22Rv1 (cell line): ENCODE results near the gene FGF18.

ENCODE experiments used
- H3K27ac ChIP-seq: fragments of 450-650 bp; 2 replicates; pipeline ENCODE4 v1.5.1; 2017
- ZFX ChIP-seq: fragments of 450-650 bp; IDR thresholded peaks from 2 replicates; pipeline ENCODE4 v1.6.1; 2017; ENCODE audit warnings: antibody characterized with exemption, borderline replicate concordance
- TF ChIP-seq, protein P1 (sequence below): fragments of 450-650 bp; IDR thresholded peaks from 2 replicates; pipeline ENCODE4 v1.5.1; 2017; ENCODE audit warnings: mild to moderate bottlenecking

Gene FGF18

DNA sequence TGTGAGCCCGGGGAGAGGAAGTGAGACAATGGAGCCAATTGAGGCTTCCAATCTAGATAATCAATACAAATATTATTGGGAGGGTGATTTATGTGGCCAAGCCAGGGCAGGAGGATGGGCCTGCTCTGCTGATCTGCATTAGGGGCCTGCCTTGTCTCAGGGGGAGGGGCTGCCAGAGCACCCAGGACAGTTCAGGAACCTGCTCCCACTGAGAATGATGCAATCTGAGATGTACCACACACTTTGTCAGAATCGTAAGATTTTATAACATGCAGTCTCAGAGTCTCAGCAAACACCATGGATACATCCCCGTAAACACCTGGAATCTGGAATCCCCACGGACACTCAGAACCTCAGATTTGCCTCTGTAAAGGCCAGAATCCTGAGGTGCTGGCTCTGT is 19.3 kb downstream of the FGF18 start:
- TF ChIP-seq, protein P1, sequence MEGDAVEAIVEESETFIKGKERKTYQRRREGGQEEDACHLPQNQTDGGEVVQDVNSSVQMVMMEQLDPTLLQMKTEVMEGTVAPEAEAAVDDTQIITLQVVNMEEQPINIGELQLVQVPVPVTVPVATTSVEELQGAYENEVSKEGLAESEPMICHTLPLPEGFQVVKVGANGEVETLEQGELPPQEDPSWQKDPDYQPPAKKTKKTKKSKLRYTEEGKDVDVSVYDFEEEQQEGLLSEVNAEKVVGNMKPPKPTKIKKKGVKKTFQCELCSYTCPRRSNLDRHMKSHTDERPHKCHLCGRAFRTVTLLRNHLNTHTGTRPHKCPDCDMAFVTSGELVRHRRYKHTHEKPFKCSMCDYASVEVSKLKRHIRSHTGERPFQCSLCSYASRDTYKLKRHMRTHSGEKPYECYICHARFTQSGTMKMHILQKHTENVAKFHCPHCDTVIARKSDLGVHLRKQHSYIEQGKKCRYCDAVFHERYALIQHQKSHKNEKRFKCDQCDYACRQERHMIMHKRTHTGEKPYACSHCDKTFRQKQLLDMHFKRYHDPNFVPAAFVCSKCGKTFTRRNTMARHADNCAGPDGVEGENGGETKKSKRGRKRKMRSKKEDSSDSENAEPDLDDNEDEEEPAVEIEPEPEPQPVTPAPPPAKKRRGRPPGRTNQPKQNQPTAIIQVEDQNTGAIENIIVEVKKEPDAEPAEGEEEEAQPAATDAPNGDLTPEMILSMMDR, result no peak
- TF ChIP-seq ZFX, result no peak
- no peak overlapping the region for H3K27ac ChIP-seq

DNA sequence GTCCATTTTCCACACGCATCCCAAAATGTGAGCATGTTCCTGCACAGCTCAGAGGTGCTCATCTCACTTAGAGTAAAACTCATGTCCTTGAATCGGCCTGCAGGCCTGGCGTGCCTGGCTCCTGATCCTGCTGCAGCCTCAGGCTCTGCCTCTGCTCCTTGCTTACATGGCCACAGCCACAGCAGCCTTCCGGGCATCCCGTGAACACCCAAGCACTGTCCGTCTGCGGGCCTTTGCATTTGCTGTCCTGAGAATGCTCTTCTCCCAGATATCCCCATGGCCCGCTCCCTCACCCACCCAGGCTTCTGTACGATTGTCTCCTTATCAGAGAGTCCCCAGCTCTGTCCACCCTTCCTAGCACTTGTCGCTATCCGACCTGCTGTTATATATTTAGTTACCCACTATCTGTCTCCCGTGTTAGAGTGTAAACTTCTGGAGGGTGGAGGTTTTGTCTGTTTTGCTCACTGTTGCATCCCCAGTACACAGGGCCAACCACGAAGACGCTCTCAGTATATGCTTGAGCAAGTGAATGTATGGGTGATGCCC is 21.9 kb downstream of the FGF18 start:
- TF ChIP-seq ZFX, result no peak
- TF ChIP-seq, protein P1, result no peak
- H3K27ac ChIP-seq, result no peak overlapping the region

DNA sequence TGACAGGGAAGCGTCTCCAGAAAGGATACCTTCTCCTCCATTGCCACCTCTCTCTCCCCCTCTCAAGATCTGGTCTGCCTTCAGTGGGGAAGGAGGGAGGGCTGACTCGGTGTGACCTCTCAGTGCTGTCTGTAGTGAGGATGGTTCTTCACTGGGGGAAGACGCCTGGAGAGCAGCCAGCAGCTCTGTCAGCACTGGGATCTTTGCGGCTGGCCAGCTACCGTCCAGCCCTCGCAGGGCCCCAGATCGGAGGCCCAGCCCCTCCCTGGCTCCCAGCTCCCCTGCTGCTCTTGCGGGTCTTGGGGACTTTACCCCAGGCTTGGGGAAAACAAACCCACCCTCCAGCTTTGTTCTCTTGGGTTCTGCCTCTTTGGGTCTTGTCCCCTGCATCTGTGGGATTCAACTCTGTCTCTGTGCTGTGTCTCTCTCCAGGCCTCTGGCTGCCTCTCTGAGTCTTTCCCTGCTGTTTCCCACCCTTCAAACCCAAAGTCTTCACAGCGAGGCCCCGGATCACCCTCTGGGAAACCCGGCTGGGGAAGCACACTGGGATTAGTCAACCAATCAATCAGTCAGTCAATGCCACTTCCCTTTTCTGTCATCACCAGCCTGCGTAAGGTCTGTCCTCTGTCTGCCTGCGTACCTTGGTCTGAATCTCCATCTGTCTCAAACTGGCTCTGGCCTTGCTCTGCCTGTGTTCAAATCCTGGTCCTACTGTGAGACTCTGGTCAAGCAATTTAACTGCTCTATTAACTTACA is 23.0 kb downstream of the FGF18 start:
- H3K27ac ChIP-seq, result no peak overlapping the region
- TF ChIP-seq, protein P1, result no peak
- no peak for TF ChIP-seq ZFX

- H3K27ac ChIP-seq, result no peak overlapping the region
- TF ChIP-seq, protein P1, result no peak
- no peak for TF ChIP-seq ZFX
Observed at GRCh38 chr5:171444582-171444981, 25.1 kb downstream of the FGF18 start.

DNA sequence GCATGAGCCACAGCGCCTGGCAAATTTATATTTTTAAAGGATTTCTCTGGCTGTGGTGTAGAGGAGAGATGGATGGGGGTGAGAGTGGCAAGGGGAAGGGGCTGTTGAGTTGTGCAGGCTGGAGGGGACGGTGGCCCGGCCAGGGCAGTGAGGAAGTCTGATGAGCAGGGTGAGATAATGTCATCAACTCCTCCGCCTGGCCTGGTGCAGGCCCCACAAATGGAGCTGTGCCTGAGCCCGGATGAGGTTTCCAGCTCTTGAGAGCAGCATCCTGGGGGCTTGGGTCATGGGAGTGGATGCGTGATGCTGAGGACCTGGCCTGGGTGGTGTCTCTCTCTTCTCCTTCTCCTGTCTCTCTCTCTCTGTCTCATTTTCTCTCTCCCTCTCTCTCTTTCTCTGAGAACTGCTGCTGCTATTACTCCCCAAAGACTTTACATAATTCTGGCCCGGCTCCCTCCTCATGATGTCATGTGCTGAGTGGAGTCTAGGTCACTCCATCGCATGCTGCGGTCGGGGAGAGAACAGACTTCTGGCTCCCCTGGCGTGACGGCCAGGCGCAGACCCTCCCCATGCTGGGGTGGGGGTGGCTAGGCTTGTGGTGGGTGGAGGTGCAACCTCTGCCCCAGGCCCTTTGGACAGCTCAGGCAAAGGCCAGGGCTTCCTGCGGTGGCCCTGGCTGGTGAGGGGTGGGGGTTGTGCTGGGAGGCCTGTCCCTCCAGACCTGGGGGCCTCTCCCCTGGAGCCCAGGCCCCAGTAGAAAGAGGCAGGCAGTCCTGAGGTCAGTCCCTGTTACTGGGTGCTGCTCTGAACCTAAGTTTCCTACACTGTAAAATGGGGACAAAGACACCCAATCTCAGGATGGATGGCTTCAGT is 26.4 kb downstream of the FGF18 start:
- TF ChIP-seq, protein P1, result no peak
- TF ChIP-seq ZFX, result no peak
- H3K27ac ChIP-seq, result no peak overlapping the region

GRCh38 chr5:171447226-171447625 is 27.8 kb downstream of the FGF18 start:
- H3K27ac ChIP-seq, result no peak overlapping the region
- TF ChIP-seq ZFX, result no peak
- TF ChIP-seq, protein P1, result no peak
